Heart left ventricle (tissue), 13 donors: ENCODE data around the gene ATXN7L1.

Experiments used
- CTCF ChIP-seq, 12 donors: fragments of 200-600 bp; sonication (generic) in 4 of 12; IDR thresholded peaks; one replicate each; pipeline versions ENCODE4 v1.5.0 to v1.8.0; 2018 to 2022; ENCODE audit warnings: antibody characterized with exemption in 12 of 12, mild to moderate bottlenecking in 5 of 12
- POLR2A ChIP-seq, 2 donors: fragments of 450-650 bp; IDR thresholded peaks; one replicate each; pipeline ENCODE4 v1.6.1; 2017; ENCODE audit warnings: antibody characterized with exemption in 2 of 2, mild to moderate bottlenecking in 2 of 2, moderate library complexity in 2 of 2
- donor health status: ischemic (EF 13 %, LVEDD 7.1; RV severe dilation, severe dysfunction).
- donor health status: DM: no; HTN: yes; CAD: no.
- donor health status: DM: no; HTN: no; CAD: no.
- donor health status: ischemic (EF 25% LVEDD 6.9; RV normal size, moderate dysfunction).
- donor health status: ischemic (EF 25% LVEDD 5.7; RV mildly dilated, moderate dysfunction).
- donor health status: ischemic (EF 35%, LVEDD 5.7; RV mildly dilated, moderate dysfunction).
- donor health status: nonischemic (EF 11% LVEDD 7.7; RV severe dilation, severe dysfunction).
- donor health status: DM: yes; HTN: yes; CAD: no.
- donor health status: PGD.
- donor health status: ischemic (EF 29% LVEDD 5.4; RV normal size, mild dysfunction).
- donor health status: nonischemic (EF 23%, LVEDD 6.1; RV moderate dilation, normal function).

GRCh38 chr7:105724688-105725087 lies 151.7 kb downstream of the ATXN7L1 start:
- TF ChIP-seq CTCF (IDR thresholded peaks at IDR 0.05), result no peak
- no peak for TF ChIP-seq POLR2A (IDR thresholded peaks at IDR 0.05)
